HEK293T (cell line): ENCODE results near the gene DNAAF5.

Experiments
- ARNT ChIP-seq: fragments of 450-650 bp; IDR thresholded peaks from 2 replicates; pipeline ENCODE4 v1.6.1; 2017; ENCODE audit warnings: mild to moderate bottlenecking
- FOXA1 ChIP-seq: fragments of 450-650 bp; IDR thresholded peaks from 2 replicates; pipeline ENCODE4 v1.6.1; 2016; ENCODE audit warnings: mild to moderate bottlenecking
- FOXK2 ChIP-seq: fragments of 450-650 bp; IDR thresholded peaks from 2 replicates; pipeline ENCODE4 v1.6.1; 2016; ENCODE audit warnings: mild to moderate bottlenecking
- FOXM1 ChIP-seq: fragments of 450-650 bp; IDR thresholded peaks from 2 replicates; pipeline ENCODE4 v1.6.1; 2017; ENCODE audit warnings: mild to moderate bottlenecking, borderline replicate concordance
- HDGF ChIP-seq: fragments of 450-650 bp; IDR thresholded peaks from 2 replicates; pipeline ENCODE4 v1.6.1; 2017; ENCODE audit warnings: antibody characterized with exemption, borderline replicate concordance
- SP1 ChIP-seq: fragments of 450-650 bp; IDR thresholded peaks from 2 replicates; pipeline ENCODE4 v1.6.1; 2017
- SUZ12 ChIP-seq: fragments of 450-650 bp; IDR thresholded peaks from 2 replicates; pipeline ENCODE4 v1.6.1; 2016; ENCODE audit warnings: mild to moderate bottlenecking
- TARDBP ChIP-seq: fragments of 450-650 bp; IDR thresholded peaks from 2 replicates; pipeline ENCODE4 v1.6.1; 2016
- ZNF384 ChIP-seq: fragments of 450-650 bp; IDR thresholded peaks from 2 replicates; pipeline ENCODE4 v1.6.1; 2016

- TF ChIP-seq SP1 (no peak), HDGF (no peak), ZNF384 (no peak), SUZ12 (no peak), TARDBP (no peak), FOXK2 (no peak), FOXM1 (no peak), ARNT (no peak), FOXA1 (no peak)
Measured at GRCh38 chr7:835021-835420, 108.5 kb downstream of the DNAAF5 start.
